Skeletal muscle satellite cell (primary cell): ENCODE data around the gene DEFB132.

Experiments
- H3K27me3 ChIP-seq: 2 replicates; pipeline ENCODE4 v1.7.0; 2013; ENCODE audit warnings: low read length; ENCODE audit not compliant: control insufficient read depth, insufficient read depth
- H3K36me3 ChIP-seq: 2 replicates; pipeline ENCODE4 v1.7.0; 2013; ENCODE audit warnings: mild to moderate bottlenecking, control low read depth, low read length; ENCODE audit not compliant: insufficient read depth
- H3K4me1 ChIP-seq: 2 replicates; pipeline ENCODE4 v1.7.0; 2013; ENCODE audit warnings: low read length; ENCODE audit not compliant: control insufficient read depth, insufficient read depth
- H3K4me2 ChIP-seq: 2 replicates; pipeline ENCODE4 v1.7.0; 2013; ENCODE audit warnings: mild to moderate bottlenecking, low read length
- H3K4me3 ChIP-seq: 2 replicates; pipeline ENCODE4 v1.7.0; 2013; ENCODE audit warnings: low read length
- H3K9ac ChIP-seq: 2 replicates; pipeline ENCODE4 v1.7.0; 2013; ENCODE audit warnings: mild to moderate bottlenecking, low read depth, low read length, moderate library complexity
- H3K9me3 ChIP-seq: replicated peaks from 2 replicates; pipeline ENCODE4 v1.7.0; 2013; ENCODE audit warnings: mild to moderate bottlenecking, control low read depth, low read length

Gene DEFB132

GRCh38 chr20:266596-267562, 9.4 kb downstream of the DEFB132 start:
- Histone ChIP-seq H3K4me1 (no peaks in the 10 kb centered on the region), H3K27me3 (peaks cover 16% of the 10 kb centered on the region), H3K36me3 (no peaks in the 10 kb centered on the region), H3K4me2 (peak overlapping the region; percentile 91), H3K9ac (peak overlapping the region; percentile 47), H3K9me3 (no peaks in the 10 kb centered on the region), H3K4me3 (peak overlapping the region; percentile 72)

- Histone ChIP-seq H3K9me3 (no peaks in the 10 kb centered on the region), H3K27me3 (peaks cover 7% of the 10 kb centered on the region), H3K36me3 (no peaks in the 10 kb centered on the region), H3K4me2 (no peak overlapping the region), H3K4me3 (no peak overlapping the region), H3K9ac (no peak overlapping the region), H3K4me1 (no peaks in the 10 kb centered on the region)
Observed at GRCh38 chr20:270517-270916, 13.0 kb downstream of the DEFB132 start.

- Histone ChIP-seq H3K4me2 (no peak overlapping the region), H3K36me3 (no peaks in the 10 kb centered on the region), H3K4me3 (no peak overlapping the region), H3K4me1 (no peaks in the 10 kb centered on the region), H3K27me3 (peaks cover 3% of the 10 kb centered on the region), H3K9ac (no peak overlapping the region), H3K9me3 (no peaks in the 10 kb centered on the region)
Observed at GRCh38 chr20:271069-271468, 13.5 kb downstream of the DEFB132 start.

GRCh38 chr20:271528-271927, 14.0 kb downstream of the DEFB132 start:
- Histone ChIP-seq H3K4me3 (no peak overlapping the region), H3K27me3 (peaks cover 2% of the 10 kb centered on the region), H3K4me2 (no peak overlapping the region), H3K9me3 (no peaks in the 10 kb centered on the region), H3K4me1 (no peaks in the 10 kb centered on the region), H3K36me3 (no peaks in the 10 kb centered on the region), H3K9ac (no peak overlapping the region)

- no peaks in the 10 kb centered on the region for H3K27me3 ChIP-seq
- H3K36me3 ChIP-seq: no peaks in the 10 kb centered on the region
- no peak overlapping the region for H3K4me3 ChIP-seq
- H3K9me3 ChIP-seq: no peaks in the 10 kb centered on the region
- no peak overlapping the region for H3K4me2 ChIP-seq
- H3K9ac ChIP-seq: no peak overlapping the region
- H3K4me1 ChIP-seq: no peaks in the 10 kb centered on the region
Observed at GRCh38 chr20:272718-273117, 15.2 kb downstream of the DEFB132 start.

- no peak overlapping the region for H3K4me3 ChIP-seq
- no peak overlapping the region for H3K4me2 ChIP-seq
- no peak overlapping the region for H3K9ac ChIP-seq
- H3K4me1 ChIP-seq: no peaks in the 10 kb centered on the region
- no peaks in the 10 kb centered on the region for H3K27me3 ChIP-seq
- no peaks in the 10 kb centered on the region for H3K9me3 ChIP-seq
- peaks cover 3% of the 10 kb centered on the region for H3K36me3 ChIP-seq
Observed at GRCh38 chr20:273884-274283, 16.4 kb downstream of the DEFB132 start.

- H3K9ac ChIP-seq: no peak overlapping the region
- H3K36me3 ChIP-seq: peaks cover 3% of the 10 kb centered on the region
- no peaks in the 10 kb centered on the region for H3K27me3 ChIP-seq
- no peak overlapping the region for H3K4me2 ChIP-seq
- H3K9me3 ChIP-seq: no peaks in the 10 kb centered on the region
- no peak overlapping the region for H3K4me3 ChIP-seq
- H3K4me1 ChIP-seq: no peaks in the 10 kb centered on the region
Observed at GRCh38 chr20:275791-276190, 18.3 kb downstream of the DEFB132 start.

- Histone ChIP-seq H3K4me3 (no peak overlapping the region), H3K9ac (no peak overlapping the region), H3K27me3 (no peaks in the 10 kb centered on the region), H3K9me3 (no peaks in the 10 kb centered on the region), H3K36me3 (peaks cover 3% of the 10 kb centered on the region), H3K4me2 (no peak overlapping the region), H3K4me1 (no peaks in the 10 kb centered on the region)
Observed at GRCh38 chr20:276620-277495, 19.3 kb downstream of the DEFB132 start.

- Histone ChIP-seq H3K9me3 (no peaks in the 10 kb centered on the region), H3K4me3 (no peak overlapping the region), H3K27me3 (no peaks in the 10 kb centered on the region), H3K36me3 (peaks cover 3% of the 10 kb centered on the region), H3K4me2 (no peak overlapping the region), H3K4me1 (no peaks in the 10 kb centered on the region), H3K9ac (no peak overlapping the region)
Observed at GRCh38 chr20:277496-277781, 19.9 kb downstream of the DEFB132 start.

GRCh38 chr20:278181-278580, 20.7 kb downstream of the DEFB132 start:
- Histone ChIP-seq H3K9me3 (no peaks in the 10 kb centered on the region), H3K4me2 (no peak overlapping the region), H3K4me3 (no peak overlapping the region), H3K4me1 (no peaks in the 10 kb centered on the region), H3K9ac (no peak overlapping the region), H3K27me3 (no peaks in the 10 kb centered on the region), H3K36me3 (peaks cover 3% of the 10 kb centered on the region)

- no peaks in the 10 kb centered on the region for H3K27me3 ChIP-seq
- H3K4me3 ChIP-seq: no peak overlapping the region
- no peaks in the 10 kb centered on the region for H3K9me3 ChIP-seq
- H3K4me2 ChIP-seq: peak overlapping the region; percentile 56
- no peaks in the 10 kb centered on the region for H3K4me1 ChIP-seq
- peaks cover 3% of the 10 kb centered on the region for H3K36me3 ChIP-seq
- H3K9ac ChIP-seq: no peak overlapping the region
Observed at GRCh38 chr20:278607-279571, 21.4 kb downstream of the DEFB132 start.
